Stimulated activated naive CD4-positive, alpha-beta T cell treated with Interleukin-2 at 50 U/mL for 16 hours (primary cell): Measurements from ENCODE around the gene TXNDC15.

Experiments
- DNase-seq: peaks from one replicate; lab custom pipeline; 2025; lab: John Stamatoyannopoulos, UW

The TXNDC15 gene

GRCh38 chr5:134920848-134921575 is 46.8 kb downstream of the TXNDC15 start:
- no peak for DNase-seq

DNA sequence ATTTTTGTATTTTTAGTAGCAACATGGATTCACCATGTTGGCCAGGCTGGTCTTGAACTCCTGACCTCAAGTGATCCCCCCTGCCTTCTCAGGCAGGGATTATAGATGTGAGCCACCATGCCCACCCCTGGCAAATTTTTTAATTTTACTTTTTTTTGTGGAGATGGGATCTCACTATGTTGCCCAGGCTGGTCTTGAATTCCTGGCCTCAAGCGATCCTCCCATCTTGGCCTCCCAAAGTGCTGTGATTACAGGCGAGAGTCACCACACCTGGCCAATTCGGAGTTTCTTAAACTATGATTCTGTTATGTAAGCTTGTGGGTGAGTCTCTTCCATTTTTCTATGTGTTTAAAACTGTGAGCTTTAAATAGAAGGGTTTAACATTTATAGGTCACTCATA is 58.3 kb downstream of the TXNDC15 start:
- no peak for DNase-seq

- no peak for DNase-seq
Observed at GRCh38 chr5:134934202-134934601, 60.0 kb downstream of the TXNDC15 start.

GRCh38 chr5:134935711-134936602 is 61.8 kb downstream of the TXNDC15 start:
- no peak for DNase-seq

GRCh38 chr5:134937526-134937925 is 63.4 kb downstream of the TXNDC15 start:
- DNase-seq = no peak

GRCh38 chr5:134938030-134938429 is 63.9 kb downstream of the TXNDC15 start:
- DNase-seq = no peak

DNA sequence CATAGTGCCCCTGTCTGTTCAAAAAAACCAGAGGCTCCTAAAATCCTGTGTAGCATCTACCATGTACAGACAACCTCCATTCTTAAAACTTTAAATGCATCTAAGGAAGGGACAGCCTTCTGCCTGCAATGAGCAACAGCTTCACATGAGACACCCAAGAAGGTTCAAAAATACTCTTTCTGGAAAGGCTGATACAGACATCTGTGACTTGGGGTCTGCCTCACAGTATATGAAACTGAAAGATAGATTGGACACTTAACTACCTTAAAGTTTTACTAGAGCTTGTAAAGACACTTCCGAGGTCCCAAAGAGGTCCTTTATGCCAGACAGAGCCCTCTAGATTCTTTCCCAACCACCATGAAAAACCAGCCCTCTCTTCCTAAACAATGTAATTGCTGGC is 65.3 kb downstream of the TXNDC15 start:
- no peak for DNase-seq

DNA sequence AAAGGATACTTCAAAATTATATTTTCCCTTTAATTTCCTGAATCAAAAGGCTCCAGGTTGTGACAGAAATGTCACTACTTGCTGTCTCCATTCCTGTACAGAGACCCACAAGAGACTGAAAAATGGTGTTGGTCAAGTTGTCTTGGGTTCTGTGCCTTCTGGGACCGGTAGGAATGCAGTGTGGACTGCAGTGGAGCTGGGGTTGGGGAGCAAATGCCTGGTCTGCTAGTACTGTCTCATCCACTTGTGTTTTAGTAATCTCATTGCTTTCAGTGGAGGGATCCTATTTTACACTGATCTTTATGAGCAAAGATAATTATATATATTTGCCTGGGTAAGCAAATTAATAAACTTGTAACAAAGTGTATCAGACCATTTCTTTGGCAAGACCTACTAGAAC is 69.4 kb downstream of the TXNDC15 start:
- no peak for DNase-seq

GRCh38 chr5:134944630-134945029 is 70.5 kb downstream of the TXNDC15 start:
- DNase-seq = no peak

- DNase-seq = no peak
Observed at GRCh38 chr5:134945041-134945440, 70.9 kb downstream of the TXNDC15 start.

GRCh38 chr5:134948911-134949310 is 74.7 kb downstream of the TXNDC15 start:
- no peak for DNase-seq

GRCh38 chr5:134949316-134949715 is 75.1 kb downstream of the TXNDC15 start:
- DNase-seq = no peak
